NCI-H2081 (cell line): Measurements from ENCODE around the gene SKAP2.
A peak's percentile ranks its signal among the peaks of the same experiment; 100 is the strongest.
"Not testable (repeated sequence)": the region's sequence is repeated elsewhere in the genome, so short reads cannot be mapped to it uniquely, and the experiment has no call there.

Source experiments
- DNase-seq, 2 experiments: peaks; one replicate each; lab custom pipeline; 2025; lab: John Stamatoyannopoulos, UW

Gene SKAP2

GRCh38 chr7:26857170-26857505 lies 7.3 kb downstream of the SKAP2 start:
- DNase-seq: no peak

- no peak for DNase-seq
These were observed 8.0 kb downstream of the SKAP2 start for GRCh38 chr7:26856176-26856985.

- DNase-seq: no peak
These were observed 9.2 kb downstream of the SKAP2 start for GRCh38 chr7:26854876-26855855.

- DNase-seq: peak; percentile 32 to 53
These were observed 10.5 kb downstream of the SKAP2 start for GRCh38 chr7:26853788-26854393.

- DNase-seq: no peak
These were observed 14.2 kb downstream of the SKAP2 start for GRCh38 chr7:26850193-26850651.

- DNase-seq: no peak
These were observed 20.7 kb downstream of the SKAP2 start for GRCh38 chr7:26843705-26844104.

GRCh38 chr7:26842897-26843296 lies 21.5 kb downstream of the SKAP2 start:
- no peak for DNase-seq

GRCh38 chr7:26841003-26841739 lies 23.2 kb downstream of the SKAP2 start:
- no peak for DNase-seq

- not testable (repeated sequence) for DNase-seq
These were observed 27.6 kb downstream of the SKAP2 start for GRCh38 chr7:26836793-26837192.

GRCh38 chr7:26815426-26815825 lies 49.0 kb downstream of the SKAP2 start:
- peak in 1 of 2 experiments; percentile 24 for DNase-seq

GRCh38 chr7:26813432-26813831 lies 51.0 kb downstream of the SKAP2 start:
- no peak for DNase-seq

GRCh38 chr7:26794541-26794940 lies 69.8 kb downstream of the SKAP2 start:
- DNase-seq: no peak

GRCh38 chr7:26792576-26792975 lies 71.8 kb downstream of the SKAP2 start:
- no peak for DNase-seq

GRCh38 chr7:26792006-26792405 lies 72.4 kb downstream of the SKAP2 start:
- DNase-seq: no peak

GRCh38 chr7:26789481-26790184 lies 74.8 kb downstream of the SKAP2 start:
- peak; percentile 51 to 87 for DNase-seq

- DNase-seq: no peak
These were observed 76.7 kb downstream of the SKAP2 start for GRCh38 chr7:26787701-26788100.

- DNase-seq: no peak
These were observed 80.3 kb downstream of the SKAP2 start for GRCh38 chr7:26784118-26784517.

GRCh38 chr7:26782501-26782900 lies 81.9 kb downstream of the SKAP2 start:
- no peak for DNase-seq

- no peak for DNase-seq
These were observed 84.3 kb downstream of the SKAP2 start for GRCh38 chr7:26779978-26780595.

GRCh38 chr7:26777385-26777784 lies 87.0 kb downstream of the SKAP2 start:
- peak in 1 of 2 experiments; percentile 25 for DNase-seq

GRCh38 chr7:26760501-26760900 lies 103.9 kb downstream of the SKAP2 start:
- no peak for DNase-seq
